GM19455 (cell line): ENCODE measurements around the gene RBFOX2.

ENCODE experiments used
- ATAC-seq: cut with Tn5 transposase; IDR thresholded peaks from one replicate; pipeline ENCODE4 v1.9.1; 2021; ENCODE audit not compliant: unreplicated experiment

The RBFOX2 gene

GRCh38 chr22:35978201-35978600 lies 50.4 kb downstream of the RBFOX2 start:
- no peak for ATAC-seq

DNA sequence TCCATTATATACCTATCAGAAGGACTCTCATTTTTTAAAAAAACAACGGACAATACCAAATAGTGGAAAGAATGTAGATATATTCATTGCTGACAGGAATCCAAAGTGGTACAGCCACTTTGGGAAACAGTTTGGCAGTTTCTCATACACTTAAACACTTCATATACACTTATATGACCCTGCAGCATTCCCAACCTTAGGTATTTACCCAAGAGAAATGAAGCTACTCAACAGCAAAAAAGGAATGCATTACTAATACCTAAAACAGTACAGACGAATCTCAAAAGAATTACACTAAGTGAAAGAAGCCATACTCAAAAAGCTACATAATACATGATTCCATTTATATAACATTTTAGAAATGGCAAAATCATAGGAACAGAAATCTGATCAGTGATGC lies 51.5 kb downstream of the RBFOX2 start:
- no peak for ATAC-seq

DNA sequence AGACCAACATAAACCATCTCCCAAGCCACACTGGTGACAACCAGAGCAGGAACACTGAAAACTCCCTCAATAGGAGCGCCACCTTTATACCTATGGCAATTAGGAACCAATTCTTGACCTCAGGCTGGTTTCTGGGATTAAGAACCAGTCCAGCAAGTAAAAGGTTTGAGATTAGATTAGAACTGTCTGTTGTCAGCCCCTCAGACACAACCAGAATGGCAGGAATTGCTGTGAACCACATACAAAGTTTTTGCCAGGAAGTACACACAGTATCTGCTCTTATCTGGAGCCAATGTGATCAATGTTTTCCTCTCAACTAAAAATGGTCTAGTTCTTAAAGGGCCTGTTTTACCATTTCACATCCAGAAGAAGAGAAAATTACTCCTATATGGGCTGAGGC lies 55.2 kb downstream of the RBFOX2 start:
- no peak for ATAC-seq

GRCh38 chr22:35972559-35972958 lies 56.1 kb downstream of the RBFOX2 start:
- no peak for ATAC-seq

DNA sequence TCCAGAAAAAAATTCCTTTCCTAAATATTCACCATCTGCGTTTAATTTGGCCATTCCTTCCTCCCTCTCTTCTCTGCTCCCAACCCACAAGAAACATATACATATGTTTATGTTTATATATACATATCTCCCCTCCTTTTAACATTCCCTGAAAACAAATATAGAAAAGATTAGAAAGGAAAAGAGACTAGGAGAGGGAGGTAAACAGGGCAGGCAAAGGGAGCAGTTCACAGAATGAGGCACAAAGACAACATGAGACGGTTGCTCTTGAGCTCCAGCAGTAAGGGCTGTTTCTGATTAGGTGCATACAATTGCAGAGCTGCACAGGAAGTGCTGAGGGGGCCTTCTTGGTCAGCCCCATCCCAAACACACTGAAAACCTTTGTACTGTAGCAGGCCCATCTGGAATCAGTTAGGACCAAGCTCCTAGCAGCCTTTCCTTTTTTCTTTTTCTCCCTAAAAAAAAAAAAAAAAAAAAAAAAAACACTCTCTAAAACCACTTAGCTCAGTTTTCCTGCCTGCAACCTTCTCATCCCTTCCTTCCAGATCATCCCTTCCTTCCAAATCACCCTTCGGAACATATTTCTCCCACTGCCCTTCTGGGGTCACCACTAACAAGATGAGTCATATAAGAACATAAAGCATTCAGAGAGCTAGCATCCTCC lies 57.0 kb downstream of the RBFOX2 start:
- ATAC-seq: no peak

- no peak for ATAC-seq
These were observed 57.8 kb downstream of the RBFOX2 start for GRCh38 chr22:35970616-35971455.

- ATAC-seq: no peak
These were observed 61.6 kb downstream of the RBFOX2 start for GRCh38 chr22:35967046-35967397.

- ATAC-seq: no peak
These were observed 62.1 kb downstream of the RBFOX2 start for GRCh38 chr22:35966314-35967045.

DNA sequence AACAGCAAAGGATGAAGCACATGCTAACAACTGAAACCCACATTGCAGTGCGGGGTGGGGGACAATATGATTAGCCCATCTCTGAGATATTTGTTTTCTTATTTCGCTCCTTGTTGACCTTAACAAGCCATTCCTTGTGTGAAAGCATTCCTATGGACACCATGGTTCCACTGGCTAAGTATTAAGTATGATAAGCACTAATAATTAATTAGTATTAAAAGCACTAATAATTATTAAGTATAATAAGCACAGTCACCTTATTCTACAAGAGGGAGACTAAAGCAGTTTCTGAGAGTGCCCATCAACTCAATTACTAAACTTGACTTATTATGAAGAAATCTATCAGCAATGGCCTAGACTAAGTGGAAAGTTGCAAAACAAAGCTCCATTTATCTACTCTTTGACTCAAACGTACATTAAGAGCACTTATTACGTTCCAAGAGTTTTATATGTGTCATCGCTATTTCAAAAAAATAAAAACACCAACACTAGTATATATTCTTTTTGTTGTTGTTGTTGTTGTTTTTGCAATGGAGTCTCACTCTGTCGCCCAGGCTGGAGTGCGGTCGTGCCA lies 65.3 kb downstream of the RBFOX2 start:
- no peak for ATAC-seq

DNA sequence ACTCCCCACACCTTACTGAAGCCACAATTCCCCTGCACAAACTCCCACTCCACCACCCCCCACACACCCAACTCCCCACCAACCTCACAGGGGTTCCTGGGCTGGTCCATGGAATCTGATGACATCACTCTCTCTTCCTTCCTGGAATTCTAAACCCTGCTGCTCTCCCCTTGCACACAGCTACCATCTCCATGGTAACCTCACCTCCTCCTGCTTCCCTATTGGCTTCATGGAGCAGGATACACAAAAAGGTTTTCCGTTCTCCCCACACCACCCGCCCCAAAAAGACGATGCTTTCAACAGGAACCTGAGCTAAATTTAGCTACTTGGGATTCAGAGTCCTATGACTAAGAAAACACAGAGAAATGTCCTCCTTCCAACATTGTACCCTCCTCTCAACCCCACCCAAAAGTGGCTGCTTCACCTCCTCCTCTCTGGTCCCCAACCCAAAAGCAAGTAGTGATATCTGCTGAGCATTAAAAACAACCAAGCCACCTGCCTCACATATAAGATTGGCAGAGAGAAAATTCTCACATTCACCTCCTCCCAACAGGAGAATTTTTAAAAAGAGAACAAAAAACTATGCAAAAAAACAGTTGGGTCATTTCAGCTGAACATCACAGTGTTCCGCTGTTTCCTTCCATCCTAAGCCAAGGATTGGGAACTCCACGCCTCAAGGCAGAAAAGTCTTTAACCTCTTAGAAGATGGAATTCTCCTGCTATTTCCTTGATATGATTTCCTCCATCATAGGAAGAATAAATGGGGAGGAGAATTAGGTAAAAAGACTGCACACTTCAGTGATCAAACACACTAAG lies 66.9 kb downstream of the RBFOX2 start:
- no peak for ATAC-seq

DNA sequence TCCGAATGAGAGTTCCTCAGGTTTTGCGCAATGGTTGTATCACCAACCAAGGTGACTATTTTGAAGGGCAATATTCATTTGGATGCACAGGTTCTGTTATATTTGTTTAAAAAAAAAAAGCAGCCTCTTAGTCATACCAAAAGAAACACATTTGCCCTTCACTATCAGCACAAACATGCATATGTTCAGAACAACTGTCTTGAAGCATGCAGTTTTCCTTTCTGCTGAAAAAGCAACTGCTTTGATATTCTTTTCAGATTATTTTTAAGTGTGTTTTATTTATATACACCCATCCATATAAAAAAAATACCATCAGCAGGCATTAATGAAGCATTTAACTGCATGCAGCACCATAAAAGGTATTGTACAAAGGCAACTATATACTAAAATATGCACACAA lies 67.8 kb downstream of the RBFOX2 start:
- no peak for ATAC-seq

DNA sequence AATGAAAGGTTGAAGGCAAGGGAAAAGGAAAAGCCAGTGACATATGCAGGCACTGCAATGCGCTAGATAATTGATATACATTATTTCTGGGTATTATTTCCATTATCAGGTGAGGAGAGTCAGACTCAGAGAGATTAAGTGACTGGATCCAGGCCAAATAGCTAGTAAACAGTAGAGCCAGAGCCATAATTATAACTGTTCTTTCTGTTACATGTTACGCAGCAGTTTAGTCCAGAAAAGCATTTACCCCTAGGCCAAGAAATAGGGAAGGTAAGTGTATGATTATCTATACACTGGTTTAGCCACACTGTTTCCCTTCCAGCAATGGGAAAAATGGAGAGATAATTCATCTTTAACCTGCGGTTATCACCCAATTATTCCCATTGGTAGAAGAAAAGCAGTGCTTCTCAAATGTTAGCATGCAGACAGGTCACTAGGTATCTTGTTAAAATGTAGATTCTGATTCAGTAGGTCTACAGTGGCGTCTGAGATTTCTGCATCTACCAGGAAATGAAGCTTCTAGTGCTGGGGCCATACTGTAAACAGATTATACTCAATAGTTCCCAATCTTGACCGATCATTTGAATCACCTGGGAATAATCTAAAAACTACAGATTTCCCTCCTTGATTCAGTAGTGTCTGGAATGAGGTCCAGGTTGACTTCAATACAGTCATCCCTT lies 69.4 kb downstream of the RBFOX2 start:
- no peak for ATAC-seq

- no peak for ATAC-seq
These were observed 70.3 kb downstream of the RBFOX2 start for GRCh38 chr22:35958334-35958733.

DNA sequence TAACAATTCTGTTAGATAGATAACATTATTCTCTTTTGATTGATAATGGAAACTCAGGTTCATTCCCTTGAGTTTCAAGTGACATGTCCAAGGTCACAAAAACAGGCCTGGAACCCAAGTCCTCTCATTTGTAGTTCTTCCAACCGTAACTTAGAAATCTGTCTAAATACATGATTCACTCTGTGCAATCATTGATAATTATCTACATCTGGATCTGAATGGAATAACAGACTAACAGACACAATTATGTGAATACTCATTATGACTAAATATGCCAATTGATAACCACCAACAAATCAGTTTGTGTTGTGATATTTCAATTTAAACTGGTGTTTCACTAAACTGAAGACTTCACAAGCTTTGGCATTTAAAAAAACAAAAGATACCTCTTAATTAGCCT lies 71.0 kb downstream of the RBFOX2 start:
- ATAC-seq: no peak

DNA sequence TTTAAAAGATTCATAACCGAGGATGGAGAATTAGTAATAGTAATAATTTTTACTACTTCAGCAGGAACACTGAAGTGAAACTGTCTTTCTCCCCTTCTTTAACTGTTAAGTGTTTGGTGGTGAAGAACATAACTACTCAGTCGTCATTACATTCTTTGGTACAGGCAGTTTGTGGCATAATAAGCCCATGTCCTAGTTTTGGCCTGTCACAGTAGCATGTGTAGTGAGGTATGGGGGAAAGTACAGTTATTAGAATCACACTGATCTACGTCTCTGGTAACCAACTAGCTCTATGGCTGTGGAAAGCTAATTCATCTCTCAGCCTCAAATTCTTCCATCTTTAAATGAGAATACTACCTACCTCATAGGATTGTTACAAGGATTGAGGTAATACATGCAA lies 71.8 kb downstream of the RBFOX2 start:
- ATAC-seq: no peak

GRCh38 chr22:35955546-35955945 lies 73.1 kb downstream of the RBFOX2 start:
- ATAC-seq: no peak

DNA sequence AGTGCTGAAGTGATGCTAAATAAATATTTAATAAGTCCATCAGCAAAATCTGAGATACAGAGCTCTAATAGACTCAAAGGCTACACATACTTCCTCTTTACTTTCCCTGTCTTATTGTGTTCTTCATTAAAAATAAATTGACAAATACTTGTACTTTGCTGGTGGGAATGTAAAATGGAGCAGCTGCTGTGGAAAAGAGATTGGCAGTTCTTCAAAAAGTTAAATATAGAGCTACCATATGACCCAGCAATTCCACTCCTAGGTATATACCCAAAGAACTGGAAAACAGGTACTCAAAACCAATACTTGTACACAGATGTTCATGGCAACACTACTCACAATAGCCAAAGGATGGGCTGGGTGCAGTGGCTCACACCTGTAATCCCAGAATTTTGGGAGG lies 76.0 kb downstream of the RBFOX2 start:
- ATAC-seq: no peak

GRCh38 chr22:35950262-35950661 lies 78.4 kb downstream of the RBFOX2 start:
- ATAC-seq: no peak

- no peak for ATAC-seq
These were observed 79.4 kb downstream of the RBFOX2 start for GRCh38 chr22:35949243-35949642.

DNA sequence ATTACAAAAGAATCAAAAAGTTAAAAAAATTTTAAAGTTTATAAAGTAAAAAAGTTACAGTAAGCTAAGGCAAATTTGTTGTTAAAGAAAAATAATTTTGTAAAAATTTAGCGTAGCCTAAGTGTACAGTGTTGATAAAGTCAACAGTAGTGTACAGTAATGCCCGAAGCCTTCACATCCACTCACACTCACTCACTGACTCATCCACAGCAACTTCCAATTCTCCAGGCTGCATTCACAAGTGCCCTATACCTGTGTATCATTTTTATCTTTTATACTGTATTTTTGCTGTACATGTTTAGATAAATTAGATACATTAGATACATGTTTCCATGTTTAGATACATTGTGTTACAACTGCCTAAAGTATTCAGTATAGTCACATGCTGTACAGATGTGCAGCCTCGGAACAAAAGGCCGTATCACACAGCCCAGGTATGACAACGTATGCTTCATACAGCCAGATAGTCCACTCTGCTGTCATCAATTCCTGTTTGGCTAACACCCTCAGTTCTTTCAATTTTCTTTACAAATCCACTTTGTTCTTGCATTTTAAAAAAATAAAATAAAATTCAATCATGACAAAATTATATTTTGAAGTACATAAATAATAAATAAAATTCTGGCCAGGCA lies 80.7 kb downstream of the RBFOX2 start:
- no peak for ATAC-seq
